Stimulated activated naive CD8-positive, alpha-beta T cell treated with anti-CD3 and anti-CD28 coated beads, Interleukin-15, Interleukin-2, amounts not matched to agents 100 ng/mL and 50 ng/mL, for 24 hours (primary cell): Measurements from ENCODE around the gene M6PR.
A peak's percentile ranks its signal among the peaks of the same experiment; 100 is the strongest.
"Not testable (repeated sequence)": the region's sequence is repeated elsewhere in the genome, so short reads cannot be mapped to it uniquely, and the experiment has no call there.

Experiments used
- H3K27ac Mint-ChIP-seq: one replicate; pipeline ENCODE4 v1.8.0; 2021; ENCODE audit warnings: mild to moderate bottlenecking, mixed read lengths
- H3K27me3 Mint-ChIP-seq: one replicate; pipeline ENCODE4 v1.8.0; 2021; ENCODE audit warnings: mixed read lengths
- H3K36me3 Mint-ChIP-seq: one replicate; pipeline ENCODE4 v1.8.0; 2021; ENCODE audit warnings: low read depth, mixed read lengths
- H3K4me1 Mint-ChIP-seq: one replicate; pipeline ENCODE4 v1.8.0; 2021; ENCODE audit warnings: low read depth, mixed read lengths
- H3K4me3 Mint-ChIP-seq: one replicate; pipeline ENCODE4 v1.8.0; 2021; ENCODE audit warnings: mild to moderate bottlenecking, mixed read lengths
- H3K9me3 Mint-ChIP-seq: one replicate; pipeline ENCODE4 v1.8.0; 2021; ENCODE audit warnings: mixed read lengths

The M6PR gene

GRCh38 chr12:8911606-8912268 is 37.7 kb downstream of the M6PR start:
- H3K9me3 Mint-ChIP-seq, result no peaks in the 10 kb centered on the region

GRCh38 chr12:8909752-8910151 is 39.7 kb downstream of the M6PR start:
- H3K4me3 Mint-ChIP-seq, result no peak overlapping the region
- peaks cover 13% of the 10 kb centered on the region for H3K4me1 Mint-ChIP-seq
- no peak overlapping the region for H3K27ac Mint-ChIP-seq
- H3K36me3 Mint-ChIP-seq, result no peaks in the 10 kb centered on the region
- H3K27me3 Mint-ChIP-seq, result no peaks in the 10 kb centered on the region
- H3K9me3 Mint-ChIP-seq, result no peaks in the 10 kb centered on the region

More at GRCh38 chr12:8911606-8912268, 37.7 kb downstream of the M6PR start:
- no peak overlapping the region for H3K27ac Mint-ChIP-seq
- H3K27me3 Mint-ChIP-seq, result no peaks in the 10 kb centered on the region
- no peak overlapping the region for H3K4me3 Mint-ChIP-seq
- H3K36me3 Mint-ChIP-seq, result no peaks in the 10 kb centered on the region
- peaks cover 13% of the 10 kb centered on the region for H3K4me1 Mint-ChIP-seq

- no peaks in the 10 kb centered on the region for H3K27me3 Mint-ChIP-seq
- peaks cover 11% of the 10 kb centered on the region for H3K4me1 Mint-ChIP-seq
- H3K4me3 Mint-ChIP-seq, result no peak overlapping the region
- no peak overlapping the region for H3K27ac Mint-ChIP-seq
- no peaks in the 10 kb centered on the region for H3K36me3 Mint-ChIP-seq
- no peaks in the 10 kb centered on the region for H3K9me3 Mint-ChIP-seq
Observed at GRCh38 chr12:8907513-8907912, 41.9 kb downstream of the M6PR start.

- no peak overlapping the region for H3K4me3 Mint-ChIP-seq
- no peaks in the 10 kb centered on the region for H3K9me3 Mint-ChIP-seq
- no peak overlapping the region for H3K27ac Mint-ChIP-seq
- peaks cover 12% of the 10 kb centered on the region for H3K4me1 Mint-ChIP-seq
- H3K27me3 Mint-ChIP-seq, result no peaks in the 10 kb centered on the region
- H3K36me3 Mint-ChIP-seq, result no peaks in the 10 kb centered on the region
Observed at GRCh38 chr12:8906266-8907180, 42.9 kb downstream of the M6PR start.

GRCh38 chr12:8905546-8905945 is 43.9 kb downstream of the M6PR start:
- H3K27ac Mint-ChIP-seq, result no peak overlapping the region
- no peaks in the 10 kb centered on the region for H3K9me3 Mint-ChIP-seq
- no peak overlapping the region for H3K4me3 Mint-ChIP-seq

GRCh38 chr12:8904665-8905064 is 44.8 kb downstream of the M6PR start:
- H3K4me3 Mint-ChIP-seq, result no peak overlapping the region
- H3K27ac Mint-ChIP-seq, result no peak overlapping the region
- no peaks in the 10 kb centered on the region for H3K27me3 Mint-ChIP-seq
- no peaks in the 10 kb centered on the region for H3K36me3 Mint-ChIP-seq
- H3K4me1 Mint-ChIP-seq, result peaks cover 12% of the 10 kb centered on the region
- no peaks in the 10 kb centered on the region for H3K9me3 Mint-ChIP-seq

More at GRCh38 chr12:8905546-8905945, 43.9 kb downstream of the M6PR start:
- no peaks in the 10 kb centered on the region for H3K27me3 Mint-ChIP-seq
- no peaks in the 10 kb centered on the region for H3K36me3 Mint-ChIP-seq
- peaks cover 12% of the 10 kb centered on the region for H3K4me1 Mint-ChIP-seq

- Mint-ChIP-seq H3K9me3 (no peaks in the 10 kb centered on the region), H3K4me1 (peaks cover 12% of the 10 kb centered on the region), H3K4me3 (no peak overlapping the region), H3K27me3 (no peaks in the 10 kb centered on the region), H3K36me3 (no peaks in the 10 kb centered on the region), H3K27ac (no peak overlapping the region)
Observed at GRCh38 chr12:8903646-8904045, 45.8 kb downstream of the M6PR start.

- H3K4me3 Mint-ChIP-seq, result peak overlapping the region; percentile 22
Observed at GRCh38 chr12:8902703-8903102, 46.7 kb downstream of the M6PR start.

GRCh38 chr12:8899830-8900229 is 49.6 kb downstream of the M6PR start:
- no peaks in the 10 kb centered on the region for H3K9me3 Mint-ChIP-seq
- no peak overlapping the region for H3K4me3 Mint-ChIP-seq
- H3K27ac Mint-ChIP-seq, result peak overlapping the region; percentile 27
- peaks cover 15% of the 10 kb centered on the region for H3K4me1 Mint-ChIP-seq
- no peaks in the 10 kb centered on the region for H3K27me3 Mint-ChIP-seq
- no peaks in the 10 kb centered on the region for H3K36me3 Mint-ChIP-seq

More at GRCh38 chr12:8902703-8903102, 46.7 kb downstream of the M6PR start:
- peaks cover 12% of the 10 kb centered on the region for H3K4me1 Mint-ChIP-seq
- H3K36me3 Mint-ChIP-seq, H3K9me3 Mint-ChIP-seq, H3K27ac Mint-ChIP-seq, H3K27me3 Mint-ChIP-seq: not testable (repeated sequence)

GRCh38 chr12:8897081-8897480 is 52.4 kb downstream of the M6PR start:
- Mint-ChIP-seq H3K27ac (no peak overlapping the region), H3K36me3 (no peaks in the 10 kb centered on the region), H3K9me3 (no peaks in the 10 kb centered on the region), H3K4me3 (no peak overlapping the region), H3K4me1 (peaks cover 10% of the 10 kb centered on the region), H3K27me3 (no peaks in the 10 kb centered on the region)

GRCh38 chr12:8894986-8895385 is 54.5 kb downstream of the M6PR start:
- Mint-ChIP-seq H3K9me3 (no peaks in the 10 kb centered on the region), H3K27me3 (no peaks in the 10 kb centered on the region), H3K4me3 (no peak overlapping the region), H3K27ac (no peak overlapping the region), H3K36me3 (no peaks in the 10 kb centered on the region), H3K4me1 (peaks cover 17% of the 10 kb centered on the region)

GRCh38 chr12:8894378-8894777 is 55.1 kb downstream of the M6PR start:
- H3K9me3 Mint-ChIP-seq, result no peaks in the 10 kb centered on the region
- peaks cover 17% of the 10 kb centered on the region for H3K4me1 Mint-ChIP-seq
- H3K4me3 Mint-ChIP-seq, result no peak overlapping the region
- H3K27ac Mint-ChIP-seq, result no peak overlapping the region
- H3K27me3 Mint-ChIP-seq, result no peaks in the 10 kb centered on the region
- H3K36me3 Mint-ChIP-seq, result no peaks in the 10 kb centered on the region

GRCh38 chr12:8891976-8892375 is 57.5 kb downstream of the M6PR start:
- Mint-ChIP-seq H3K36me3 (no peaks in the 10 kb centered on the region), H3K4me1 (peaks cover 17% of the 10 kb centered on the region), H3K4me3 (no peak overlapping the region)

More at GRCh38 chr12:8891976-8892375, 57.5 kb downstream of the M6PR start:
- Mint-ChIP-seq H3K9me3 (no peaks in the 10 kb centered on the region), H3K27me3 (no peaks in the 10 kb centered on the region), H3K27ac (no peak overlapping the region)
